ENCODE results near the gene PTPRD. TPM values are rescaled to one million over a fixed set of nuclear protein-coding genes. Genes with fewer than 3 reads are reported as not detected.

The PTPRD gene
- total RNA-seq, 1 experiment from 2014 or later = 32.5 TPM

GRCh38 chr9:8651070-8651845, 1961.5 kb downstream of the PTPRD start:
- Histone ChIP-seq H3K79me2 (ENCODE audit: insufficient read depth, low read length) (0 out of 2 replicates have a peak, but pooled peaks cover 2% of the 10 kb centered on the region), H3K14ac (ENCODE audit: insufficient read depth, low read length) (no peak overlapping the region), H3K9ac (ENCODE audit: extremely low read depth, insufficient read length, low read length) (no peak overlapping the region), H2BK12ac (ENCODE audit: insufficient read length, low read depth, low read length) (no peak overlapping the region), H3K79me1 (ENCODE audit: insufficient read depth, low read depth, low read length, poor library complexity, severe bottlenecking) (no peaks in the 10 kb centered on the region), H3K23me2 (ENCODE audit: insufficient read length, low read depth, low read length, poor library complexity, severe bottlenecking) (no peaks in the 10 kb centered on the region), H2BK120ac (ENCODE audit: low read depth, low read length, poor library complexity, severe bottlenecking) (no peak overlapping the region), H4K8ac (replicated peaks; ENCODE audit: insufficient read length, low read depth, low read length) (no peak overlapping the region), H3T11ph (ENCODE audit: low read length) (no peak overlapping the region), H3K23ac (ENCODE audit: insufficient read length, low read depth, low read length) (no peak overlapping the region), H3K4ac (ENCODE audit: low read depth, low read length) (no peak overlapping the region), H4K5ac (ENCODE audit: insufficient read length, low read depth, low read length) (no peak overlapping the region), H3K27ac (ENCODE audit: insufficient read length, low read depth, low read length) (no peak overlapping the region), H2BK5ac (ENCODE audit: insufficient read length, low read length) (no peak overlapping the region), H2AK5ac (ENCODE audit: insufficient read length, low read length) (no peak overlapping the region), H3K4me1 (ENCODE audit: insufficient read depth, low read length) (0 out of 2 replicates have a peak, but pooled peaks cover 3% of the 10 kb centered on the region), H4K20me1 (ENCODE audit: control insufficient read depth, insufficient read depth, insufficient read length) (no peaks in the 10 kb centered on the region), H2BK15ac (ENCODE audit: low read depth, low read length) (no peak overlapping the region), H3K56ac (ENCODE audit: insufficient read length, low read depth, low read length) (no peak overlapping the region), H3K4me2 (ENCODE audit: insufficient read depth, insufficient read length, low read length) (no peak overlapping the region), H3K18ac (ENCODE audit: insufficient read length, low read depth, low read length) (no peak overlapping the region), H3K27me3 (ENCODE audit: insufficient read depth, low read length) (no peaks in the 10 kb centered on the region), H3K9me3 (ENCODE audit: control insufficient read depth, low read depth, low read length) (no peaks in the 10 kb centered on the region), H4K91ac (ENCODE audit: insufficient read length, low read depth, low read length) (no peak overlapping the region), H2BK20ac (ENCODE audit: low read depth, low read length, poor library complexity, severe bottlenecking) (no peak overlapping the region), H2AFZ (ENCODE audit: low read length) (no peak overlapping the region)
- H3K9me3 Mint-ChIP-seq = no peaks in the 10 kb centered on the region
- peak overlapping the region in 1 of 3 experiments; percentile 78; a peak in 2 of 7 replicates for H3K27ac Mint-ChIP-seq
- no peak for DNase-seq
- peaks cover 19 to 30% of the 10 kb centered on the region in 2 experiments for H3K4me1 Mint-ChIP-seq
- no peaks in the 10 kb centered on the region for H3K27me3 Mint-ChIP-seq (ENCODE audit: low read depth)
- no CpG with 5 or more reads among the region's 10 CpGs for WGBS (ENCODE audit: extremely low coverage, insufficient read length, low lambda C conversion rate)
- TF ChIP-seq, protein P1, sequence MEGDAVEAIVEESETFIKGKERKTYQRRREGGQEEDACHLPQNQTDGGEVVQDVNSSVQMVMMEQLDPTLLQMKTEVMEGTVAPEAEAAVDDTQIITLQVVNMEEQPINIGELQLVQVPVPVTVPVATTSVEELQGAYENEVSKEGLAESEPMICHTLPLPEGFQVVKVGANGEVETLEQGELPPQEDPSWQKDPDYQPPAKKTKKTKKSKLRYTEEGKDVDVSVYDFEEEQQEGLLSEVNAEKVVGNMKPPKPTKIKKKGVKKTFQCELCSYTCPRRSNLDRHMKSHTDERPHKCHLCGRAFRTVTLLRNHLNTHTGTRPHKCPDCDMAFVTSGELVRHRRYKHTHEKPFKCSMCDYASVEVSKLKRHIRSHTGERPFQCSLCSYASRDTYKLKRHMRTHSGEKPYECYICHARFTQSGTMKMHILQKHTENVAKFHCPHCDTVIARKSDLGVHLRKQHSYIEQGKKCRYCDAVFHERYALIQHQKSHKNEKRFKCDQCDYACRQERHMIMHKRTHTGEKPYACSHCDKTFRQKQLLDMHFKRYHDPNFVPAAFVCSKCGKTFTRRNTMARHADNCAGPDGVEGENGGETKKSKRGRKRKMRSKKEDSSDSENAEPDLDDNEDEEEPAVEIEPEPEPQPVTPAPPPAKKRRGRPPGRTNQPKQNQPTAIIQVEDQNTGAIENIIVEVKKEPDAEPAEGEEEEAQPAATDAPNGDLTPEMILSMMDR (conservative IDR thresholded peaks at IDR 0.05) = no peak
- H3K4me3 Mint-ChIP-seq = no peak overlapping the region
- no peaks in the 10 kb centered on the region; a peak in 1 of 7 replicates for H3K36me3 Mint-ChIP-seq (ENCODE audit: insufficient read depth in 1 of 3, low read depth in 3 of 3)

All from H9 (cell line).